Kidney epithelial cell (primary cell): Measurements from ENCODE around the gene LMCD1. TPM values are rescaled to one million over a fixed set of nuclear protein-coding genes. Genes with fewer than 3 reads are reported as not detected.

Experiments used
- DNase-seq: peaks from one replicate; pipeline ENCODE4 v3.0.0-alpha.2; 2010; ENCODE audit warnings: low read depth
- H3K27me3 ChIP-seq: 2 replicates; pipeline ENCODE4 v1.6.0; 2011; ENCODE audit warnings: low read length; ENCODE audit not compliant: control insufficient read depth, insufficient read depth
- H3K36me3 ChIP-seq: 2 replicates; pipeline ENCODE4 v1.5.1; 2011; ENCODE audit warnings: low read length; ENCODE audit not compliant: control insufficient read depth, insufficient read depth
- H3K4me3 ChIP-seq: 2 replicates; pipeline ENCODE4 v1.5.1; 2011; ENCODE audit warnings: low read depth, mild to moderate bottlenecking, control low read depth, low read length
- total RNA-seq: library from RNA; depleted of rRNA; stranded (reverse); fragments of >200 nt; gene quantifications from 2 replicates; pipeline ENCODE4 v1.2.3, GENCODE V29; 2015
- TF ChIP-seq, protein P1 (sequence below): IDR thresholded peaks from 2 replicates; pipeline ENCODE4 v1.5.1; 2011; ENCODE audit warnings: mild to moderate bottlenecking, moderate library complexity, low read length, control low read depth, inconsistent platforms; ENCODE audit not compliant: insufficient read depth, poor library complexity, severe bottlenecking

LMCD1 gene
- total RNA-seq, 1 donor from 2014 or later = 264 TPM

DNA sequence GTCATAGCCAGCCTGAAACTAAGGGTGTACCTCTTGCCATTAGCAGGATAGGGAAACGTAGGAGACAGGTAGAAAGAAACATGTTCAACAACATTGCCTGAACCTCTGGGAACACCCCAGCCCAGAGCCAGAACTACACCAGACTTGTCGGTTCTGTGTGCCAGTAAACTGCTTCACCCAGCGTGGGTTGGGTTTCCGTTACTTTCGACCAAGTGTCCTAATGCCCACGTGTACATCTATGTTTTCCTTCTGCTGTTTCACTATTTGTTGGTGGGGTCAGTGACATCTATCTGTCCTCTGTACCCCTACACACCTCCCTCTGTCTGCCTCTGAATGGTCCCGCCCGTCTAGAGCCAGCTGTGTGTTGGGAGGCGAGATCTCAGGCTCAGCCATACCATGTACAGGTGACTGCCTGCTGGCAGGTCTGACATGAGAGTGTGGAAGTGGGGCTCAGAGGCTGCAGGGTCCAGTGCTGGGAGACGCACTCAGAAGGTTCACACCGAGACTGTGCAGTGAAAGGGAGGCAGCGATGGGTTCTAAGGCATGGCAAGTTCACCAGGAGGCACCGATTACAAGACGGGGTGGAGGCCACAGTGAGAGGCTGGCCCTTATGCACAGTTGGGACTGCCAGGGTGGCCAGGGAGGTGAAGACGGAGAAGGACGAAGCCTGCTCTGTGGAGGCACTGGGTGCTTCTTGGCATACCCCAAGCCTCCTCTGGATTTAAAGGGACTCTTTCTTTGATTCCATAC lies 106.6 kb downstream of the LMCD1 start:
- Histone ChIP-seq H3K27me3 (no peaks in the 10 kb centered on the region), H3K36me3 (no peaks in the 10 kb centered on the region), H3K4me3 (no peak overlapping the region)
- no peak for DNase-seq
- TF ChIP-seq, protein P1, sequence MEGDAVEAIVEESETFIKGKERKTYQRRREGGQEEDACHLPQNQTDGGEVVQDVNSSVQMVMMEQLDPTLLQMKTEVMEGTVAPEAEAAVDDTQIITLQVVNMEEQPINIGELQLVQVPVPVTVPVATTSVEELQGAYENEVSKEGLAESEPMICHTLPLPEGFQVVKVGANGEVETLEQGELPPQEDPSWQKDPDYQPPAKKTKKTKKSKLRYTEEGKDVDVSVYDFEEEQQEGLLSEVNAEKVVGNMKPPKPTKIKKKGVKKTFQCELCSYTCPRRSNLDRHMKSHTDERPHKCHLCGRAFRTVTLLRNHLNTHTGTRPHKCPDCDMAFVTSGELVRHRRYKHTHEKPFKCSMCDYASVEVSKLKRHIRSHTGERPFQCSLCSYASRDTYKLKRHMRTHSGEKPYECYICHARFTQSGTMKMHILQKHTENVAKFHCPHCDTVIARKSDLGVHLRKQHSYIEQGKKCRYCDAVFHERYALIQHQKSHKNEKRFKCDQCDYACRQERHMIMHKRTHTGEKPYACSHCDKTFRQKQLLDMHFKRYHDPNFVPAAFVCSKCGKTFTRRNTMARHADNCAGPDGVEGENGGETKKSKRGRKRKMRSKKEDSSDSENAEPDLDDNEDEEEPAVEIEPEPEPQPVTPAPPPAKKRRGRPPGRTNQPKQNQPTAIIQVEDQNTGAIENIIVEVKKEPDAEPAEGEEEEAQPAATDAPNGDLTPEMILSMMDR = no peak

DNA sequence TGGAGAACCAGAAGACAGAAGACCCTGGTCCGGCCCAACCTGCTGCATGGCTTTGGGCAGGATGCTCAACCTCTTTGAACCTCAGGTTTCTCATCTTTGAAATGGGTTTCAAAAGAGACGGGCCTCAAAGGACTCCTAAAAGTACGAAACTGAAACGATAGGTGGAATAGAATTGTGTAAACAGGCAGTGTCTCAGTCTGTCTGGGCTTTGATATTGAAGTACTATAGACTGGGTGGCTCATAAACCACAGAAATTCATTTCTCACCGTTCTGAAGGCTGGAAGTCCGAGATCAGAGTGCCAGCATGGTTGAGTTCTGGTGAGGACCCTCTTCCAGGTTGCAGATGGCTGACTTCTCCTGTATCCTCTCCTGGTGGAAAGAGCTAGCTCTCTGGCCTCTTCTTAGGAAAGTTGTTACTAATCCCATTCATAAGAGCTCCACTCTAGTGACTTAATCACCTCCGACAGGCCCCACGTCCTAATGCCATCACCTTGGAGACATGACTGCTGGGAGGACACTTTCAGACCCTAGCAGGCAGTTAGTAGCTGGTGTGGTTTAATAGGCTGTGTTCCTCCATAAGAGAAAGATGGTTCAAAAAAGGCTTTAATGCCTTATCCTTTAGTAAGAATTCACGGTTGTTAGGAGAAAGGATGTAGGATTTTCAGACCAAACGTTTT lies 107.3 kb downstream of the LMCD1 start:
- Histone ChIP-seq H3K27me3 (no peaks in the 10 kb centered on the region), H3K36me3 (no peaks in the 10 kb centered on the region), H3K4me3 (no peak overlapping the region)
- no peak for DNase-seq
- TF ChIP-seq, protein P1 = no peak

DNA sequence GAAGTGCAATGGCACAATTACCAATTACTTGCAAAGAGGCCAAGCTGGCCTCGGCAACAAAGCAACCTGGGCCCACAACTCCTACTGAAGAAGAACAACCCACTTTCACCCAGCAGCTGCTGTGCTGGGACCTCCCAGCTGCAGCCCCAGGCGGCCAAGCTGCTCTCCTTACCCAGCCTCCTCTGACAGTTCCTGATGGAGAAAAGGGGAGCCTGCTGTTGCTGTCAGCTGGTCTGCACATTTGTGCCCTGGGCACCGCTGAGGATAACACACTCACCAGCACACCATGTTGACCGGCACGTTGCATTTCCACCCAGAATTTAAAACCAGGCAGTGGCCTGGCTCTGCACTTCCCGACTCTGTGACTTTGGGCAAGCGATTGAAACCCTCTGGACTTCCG lies 109.3 kb downstream of the LMCD1 start:
- H3K27me3 ChIP-seq = no peaks in the 10 kb centered on the region
- no peak for DNase-seq
- H3K36me3 ChIP-seq = no peaks in the 10 kb centered on the region
- H3K4me3 ChIP-seq = no peak overlapping the region
- TF ChIP-seq, protein P1 = no peak

DNA sequence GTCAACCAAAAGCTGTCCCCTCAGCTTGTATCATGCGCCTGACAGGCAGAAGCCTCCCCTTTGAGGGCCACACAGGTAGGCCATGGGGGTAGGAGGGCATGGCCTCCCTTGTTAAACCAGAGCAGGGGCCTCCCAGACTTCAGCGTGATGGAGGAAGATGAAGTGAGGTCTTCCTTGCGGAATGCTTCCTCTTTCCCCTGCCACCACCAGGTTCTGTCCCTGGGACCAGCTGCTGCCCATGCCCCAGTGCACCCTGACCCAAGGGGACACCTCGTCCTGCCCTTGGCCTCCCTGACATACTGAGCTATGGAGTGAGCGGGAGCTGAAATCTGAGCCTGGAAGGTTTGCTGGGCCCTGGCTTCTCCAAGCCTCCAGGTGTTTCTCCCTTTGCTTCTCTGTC lies 116.3 kb downstream of the LMCD1 start:
- TF ChIP-seq, protein P1 = no peak
- no peaks in the 10 kb centered on the region for H3K36me3 ChIP-seq
- DNase-seq = no peak

DNA sequence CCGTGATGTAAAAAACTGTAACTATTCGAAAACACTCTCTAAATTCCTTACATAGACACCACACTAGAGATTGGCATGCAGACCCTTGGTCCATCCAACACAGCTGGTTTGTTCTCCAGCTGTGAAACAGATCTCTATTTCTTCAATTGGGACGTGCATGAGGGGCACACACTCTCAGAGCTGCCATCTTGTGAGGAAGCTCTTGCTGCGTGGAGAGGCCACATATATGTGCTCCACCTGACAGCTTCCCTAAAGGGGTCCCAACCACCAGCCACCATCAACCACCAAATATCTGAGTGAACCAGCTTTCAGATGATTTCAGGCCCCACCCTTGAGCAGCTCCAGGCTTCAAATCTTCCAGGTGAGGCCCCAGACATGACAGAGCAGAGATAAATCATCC lies 117.3 kb downstream of the LMCD1 start:
- Histone ChIP-seq H3K36me3 (no peaks in the 10 kb centered on the region), H3K27me3 (no peaks in the 10 kb centered on the region), H3K4me3 (no peak overlapping the region)
- DNase-seq = no peak
- TF ChIP-seq, protein P1 = no peak

More for the DNA sequence above, 116.3 kb downstream of the LMCD1 start:
- Histone ChIP-seq H3K4me3 (no peak overlapping the region), H3K27me3 (no peaks in the 10 kb centered on the region)
